Stomach smooth muscle (tissue), 2 donors: Measurements from ENCODE around the gene OVCA2.

Source experiments
- H3K27ac ChIP-seq: one replicate; pipeline ENCODE4 v1.7.0; 2013; ENCODE audit warnings: mild to moderate bottlenecking, low read length, inconsistent platforms
- H3K27me3 ChIP-seq, 2 donors: one replicate each; pipeline ENCODE4 v1.7.0; 2013; ENCODE audit warnings: low read length in 2 of 2; ENCODE audit not compliant: insufficient read depth in 2 of 2, control insufficient read depth in 1 of 2
- H3K36me3 ChIP-seq, 2 donors: one replicate each; pipeline ENCODE4 v1.7.0; 2013; ENCODE audit warnings: low read length in 2 of 2; ENCODE audit not compliant: control insufficient read depth in 2 of 2, insufficient read depth in 2 of 2
- H3K4me1 ChIP-seq: one replicate; pipeline ENCODE4 v1.7.0; 2013; ENCODE audit warnings: low read length; ENCODE audit not compliant: control insufficient read depth, insufficient read depth
- H3K4me3 ChIP-seq, 2 donors: one replicate each; pipeline ENCODE4 v1.7.0; 2013; ENCODE audit warnings: low read length in 2 of 2
- H3K9ac ChIP-seq, 2 donors: one replicate each; pipeline ENCODE4 v1.7.0; 2013; ENCODE audit warnings: low read length in 2 of 2, mild to moderate bottlenecking in 1 of 2
- H3K9me3 ChIP-seq, 2 donors: one replicate each; pipeline ENCODE4 v1.7.0; 2013; ENCODE audit warnings: low read length in 2 of 2; ENCODE audit not compliant: control insufficient read depth in 2 of 2
- donor health status: healthy.
- donor health status: Pancreatic carcinoma.

The OVCA2 gene

DNA sequence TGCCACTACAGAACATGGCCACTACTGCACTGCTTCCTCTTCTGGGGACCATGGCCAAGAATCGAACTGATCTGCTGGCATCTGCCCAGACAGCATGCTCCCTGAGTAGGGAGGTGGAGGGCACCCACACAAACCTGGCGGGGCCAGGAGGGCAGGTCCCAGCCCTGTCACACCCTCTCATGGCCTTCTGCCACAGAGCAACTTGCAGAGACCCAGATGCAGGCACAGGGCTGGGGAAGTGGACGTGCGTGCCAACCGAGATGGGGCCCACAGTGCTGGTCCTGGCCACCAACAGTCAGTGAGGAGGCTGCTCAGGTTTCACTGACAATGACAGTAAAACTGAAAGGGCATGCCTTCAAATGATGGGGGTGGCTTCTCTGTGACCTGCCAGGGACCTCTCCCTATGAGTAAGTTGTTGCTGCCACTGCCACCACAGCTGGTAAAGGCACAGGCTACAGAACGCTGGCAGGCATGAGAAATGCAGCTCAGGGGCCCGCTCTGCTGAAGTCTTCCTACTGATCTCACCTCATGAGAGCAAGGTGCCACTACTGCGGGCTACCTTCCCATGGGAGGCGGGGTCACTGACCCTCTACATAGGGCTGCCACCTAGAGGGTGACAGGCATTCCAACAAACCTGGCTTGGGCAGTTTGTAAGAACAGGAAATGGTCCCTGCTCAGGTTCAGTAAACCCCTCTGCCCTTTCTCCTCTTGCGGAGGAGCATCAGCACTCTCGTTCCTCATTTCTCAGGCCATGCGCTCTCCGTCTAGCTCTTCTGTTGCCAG lies 28.6 kb downstream of the OVCA2 start:
- Histone ChIP-seq H3K4me1 (peaks cover 39% of the 10 kb centered on the region), H3K9ac (no peak overlapping the region)

DNA sequence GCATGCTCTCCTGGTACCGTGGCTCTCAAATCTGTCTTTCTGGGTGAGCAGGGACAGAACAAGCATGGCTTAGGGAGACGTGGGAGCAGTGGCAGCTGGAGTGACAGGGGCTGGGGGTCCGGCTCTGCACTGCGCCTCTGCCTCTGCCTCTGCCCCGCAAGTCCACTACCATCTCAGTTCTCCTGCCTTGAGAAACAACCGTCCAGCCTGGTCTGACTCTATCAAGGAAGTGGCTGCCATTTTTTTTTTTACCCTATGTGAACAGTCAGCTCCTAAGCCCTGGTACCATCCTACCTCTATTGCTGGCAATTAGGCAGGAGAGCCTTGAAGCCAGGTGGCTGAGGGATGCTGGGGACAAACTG lies 29.2 kb downstream of the OVCA2 start:
- Histone ChIP-seq H3K9me3 (no peaks in the 10 kb centered on the region), H3K4me3 (no peak overlapping the region), H3K4me1 (peaks cover 45% of the 10 kb centered on the region), H3K9ac (no peak overlapping the region), H3K27ac (peak overlapping the region; percentile 64), H3K36me3 (peaks cover 10 to 25% of the 10 kb centered on the region in 2 donors), H3K27me3 (no peaks in the 10 kb centered on the region)

More for the DNA sequence above, 28.6 kb downstream of the OVCA2 start:
- Histone ChIP-seq H3K27ac (peak overlapping the region; percentile 64), H3K4me3 (no peak overlapping the region), H3K27me3 (no peaks in the 10 kb centered on the region), H3K36me3 (peaks cover 16 to 29% of the 10 kb centered on the region in 2 donors), H3K9me3 (no peaks in the 10 kb centered on the region)

DNA sequence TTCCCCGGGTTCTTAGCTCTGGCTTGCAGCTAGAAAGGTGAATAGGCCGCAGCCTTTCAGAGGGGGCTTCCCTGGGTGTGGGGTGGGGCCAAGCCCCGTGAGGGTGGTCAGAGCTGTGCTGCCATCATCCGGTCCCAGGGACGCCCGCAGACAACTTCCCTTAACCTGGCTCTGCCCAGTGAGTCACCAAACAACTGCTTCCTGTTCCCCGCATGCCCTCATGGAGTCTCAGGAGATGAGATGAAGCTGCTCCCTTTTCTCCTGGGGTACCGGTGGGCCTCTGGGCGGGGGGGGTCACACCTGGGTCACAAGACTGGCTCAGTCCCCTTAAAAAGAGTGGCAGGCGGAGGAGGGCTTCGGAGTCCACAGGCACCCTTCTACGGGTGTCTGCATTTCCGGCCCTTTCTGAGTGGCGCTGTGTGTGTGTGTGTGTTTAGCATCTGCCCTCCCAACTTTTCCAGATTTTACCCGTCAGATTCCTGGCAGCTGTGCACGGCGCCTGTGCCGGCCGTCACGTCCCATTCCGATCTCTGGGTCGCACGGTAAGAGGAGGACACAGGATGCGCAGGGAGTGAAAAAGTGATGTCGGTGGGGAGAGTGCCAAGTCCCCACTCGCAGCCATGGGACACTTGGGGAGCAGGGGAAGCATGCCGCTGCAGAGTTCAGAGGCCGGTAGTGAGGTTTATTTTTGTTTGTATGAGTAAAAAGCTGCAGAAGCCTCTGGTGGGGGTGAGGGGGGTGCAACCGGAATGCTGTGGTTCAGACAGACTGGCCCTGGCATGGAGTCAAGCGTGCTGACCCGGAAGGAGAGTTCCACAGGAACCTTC lies 29.8 kb downstream of the OVCA2 start:
- Histone ChIP-seq H3K4me1 (peaks cover 45% of the 10 kb centered on the region), H3K27ac (peak overlapping the region; percentile 64), H3K9ac (no peak overlapping the region), H3K36me3 (peaks cover 7 to 23% of the 10 kb centered on the region in 2 donors), H3K4me3 (no peak overlapping the region), H3K27me3 (no peaks in the 10 kb centered on the region), H3K9me3 (no peaks in the 10 kb centered on the region)

DNA sequence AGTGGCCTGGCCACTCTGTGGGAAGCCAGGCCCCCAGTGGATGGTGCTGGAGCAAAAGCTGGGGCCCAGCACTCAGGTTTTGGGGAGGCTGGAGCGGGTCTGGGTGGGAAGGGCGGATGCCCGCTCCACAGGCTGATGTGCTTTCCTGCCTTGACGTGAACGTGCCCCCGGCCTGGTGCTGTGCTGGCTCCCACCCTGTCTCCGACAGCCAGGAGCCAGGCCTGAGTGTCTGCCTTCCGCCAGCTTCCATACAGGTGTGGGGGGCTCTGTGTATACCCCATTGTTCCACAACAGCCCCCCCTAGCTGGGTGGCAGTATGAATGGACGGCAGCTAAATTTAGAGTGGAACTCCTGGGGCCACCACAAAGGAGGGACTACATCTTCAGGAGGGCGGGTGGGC lies 33.1 kb downstream of the OVCA2 start:
- Histone ChIP-seq H3K9me3 (no peaks in the 10 kb centered on the region), H3K27me3 (no peaks in the 10 kb centered on the region), H3K36me3 (peaks cover 15 to 28% of the 10 kb centered on the region in 2 donors), H3K4me1 (peaks cover 30% of the 10 kb centered on the region), H3K4me3 (no peak overlapping the region), H3K27ac (peak overlapping the region; percentile 37), H3K9ac (no peak overlapping the region)

DNA sequence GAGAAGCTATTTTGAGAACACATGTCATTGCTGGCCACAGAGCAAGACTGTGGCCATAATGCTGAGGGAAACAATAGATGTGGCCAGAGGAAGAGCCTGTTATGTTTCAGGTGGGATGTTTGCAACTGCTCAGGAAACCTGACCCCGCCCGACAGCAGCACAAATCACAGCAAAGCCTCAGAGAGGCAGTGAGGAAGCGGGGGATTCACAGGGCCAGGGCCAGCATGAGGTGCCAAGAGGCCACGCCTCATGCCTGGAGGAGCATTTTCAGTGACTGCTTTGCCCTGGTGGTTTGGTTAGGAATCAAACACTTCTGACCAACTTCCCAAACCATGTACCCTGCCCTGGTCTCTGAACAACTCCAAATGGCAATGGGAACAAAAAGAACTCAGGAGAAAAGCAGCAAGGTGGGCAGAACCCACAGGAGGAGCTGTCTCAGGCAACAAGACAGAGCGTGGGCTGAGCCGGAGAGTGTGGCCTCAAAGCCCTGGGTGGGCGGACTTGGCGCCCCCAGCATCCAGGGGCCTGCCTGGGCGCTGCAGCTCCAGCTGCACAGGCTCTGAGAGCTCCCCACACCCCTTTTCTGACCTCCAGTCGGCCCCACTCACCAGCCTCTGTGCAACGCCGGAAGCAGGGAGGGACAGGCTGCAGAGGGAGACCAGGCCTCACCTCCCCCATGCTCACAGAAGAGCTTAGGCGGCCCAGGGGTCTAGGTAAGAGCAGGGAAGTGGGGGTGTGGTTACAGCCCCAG lies 33.7 kb downstream of the OVCA2 start:
- H3K9ac ChIP-seq: no peak overlapping the region
- peaks cover 15 to 24% of the 10 kb centered on the region in 2 donors for H3K36me3 ChIP-seq
- no peaks in the 10 kb centered on the region for H3K27me3 ChIP-seq
- H3K4me1 ChIP-seq: peaks cover 27% of the 10 kb centered on the region
- no peak overlapping the region for H3K4me3 ChIP-seq
- H3K9me3 ChIP-seq: no peaks in the 10 kb centered on the region
- peak overlapping the region; percentile 53 for H3K27ac ChIP-seq

DNA sequence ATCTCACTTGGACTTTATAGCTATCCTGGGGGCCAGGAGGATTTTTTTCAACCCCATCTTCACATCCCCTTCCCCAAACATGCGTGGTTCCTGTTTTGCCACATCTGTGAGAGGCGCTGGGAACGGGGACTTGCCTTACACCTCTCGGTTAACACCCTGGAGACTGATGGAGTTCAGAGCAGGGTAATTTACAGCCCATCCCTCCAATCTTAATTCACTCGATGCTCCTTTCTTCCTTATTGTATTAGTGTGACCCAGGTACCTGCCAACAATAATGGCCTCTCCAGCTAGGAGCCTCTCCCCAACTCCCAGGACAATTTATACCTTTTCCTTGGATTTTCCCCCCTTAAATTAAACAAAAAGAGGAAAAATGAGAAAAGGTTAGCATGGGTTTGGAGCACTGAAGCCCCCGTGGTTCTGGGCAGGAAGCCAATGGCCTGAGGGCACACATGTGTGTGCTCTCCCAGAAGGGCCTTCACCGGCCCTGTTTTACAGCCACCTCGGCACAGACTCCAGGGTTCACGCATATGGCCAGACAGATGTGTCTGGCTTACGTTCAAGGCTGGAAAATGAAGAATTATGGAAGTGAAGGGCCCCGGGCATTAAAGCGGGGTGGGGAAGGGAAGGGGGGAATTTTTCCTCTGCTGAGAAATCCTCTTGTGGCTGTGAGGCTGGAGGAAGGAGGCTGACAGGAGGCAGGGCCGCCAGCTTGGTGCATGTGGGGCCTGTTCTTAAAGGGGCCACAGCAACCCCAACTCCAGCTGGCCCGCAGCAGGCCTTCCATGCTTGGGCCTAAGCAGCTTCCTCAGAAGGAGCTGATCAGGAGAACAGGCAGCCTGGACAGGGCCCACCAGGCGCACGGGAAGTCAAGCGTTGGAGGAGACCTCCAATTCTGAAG lies 34.5 kb downstream of the OVCA2 start:
- peak overlapping the region in 1 of 2 donors; percentile 21 for H3K9ac ChIP-seq
- H3K4me1 ChIP-seq: peaks cover 26% of the 10 kb centered on the region
- no peak overlapping the region for H3K4me3 ChIP-seq
- H3K9me3 ChIP-seq: no peaks in the 10 kb centered on the region
- H3K27me3 ChIP-seq: no peaks in the 10 kb centered on the region
- peaks cover 19 to 25% of the 10 kb centered on the region in 2 donors for H3K36me3 ChIP-seq
- peak overlapping the region; percentile 53 for H3K27ac ChIP-seq

DNA sequence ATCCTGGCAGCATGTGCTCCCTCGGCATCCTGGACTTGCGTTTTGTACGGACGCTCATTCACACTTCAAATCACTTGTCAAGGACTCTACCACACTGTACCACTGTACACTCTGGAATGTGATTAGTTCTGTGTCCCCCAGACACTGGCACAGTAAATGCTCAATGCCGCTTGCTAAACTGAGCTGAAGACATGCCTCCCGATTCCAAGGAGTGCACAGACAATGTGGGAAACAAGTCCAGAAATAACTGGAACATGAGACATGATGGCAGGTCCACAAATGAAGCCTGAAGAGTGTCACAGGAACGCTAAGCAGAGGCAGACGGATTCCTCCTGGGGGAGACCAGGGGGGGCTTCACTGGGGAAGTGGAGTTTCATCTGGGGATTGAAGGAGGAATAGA lies 35.2 kb downstream of the OVCA2 start:
- Histone ChIP-seq H3K9ac (no peak overlapping the region), H3K27me3 (no peaks in the 10 kb centered on the region), H3K4me1 (peaks cover 26% of the 10 kb centered on the region), H3K9me3 (no peaks in the 10 kb centered on the region), H3K36me3 (peaks cover 24 to 27% of the 10 kb centered on the region in 2 donors), H3K27ac (no peak overlapping the region), H3K4me3 (no peak overlapping the region)

DNA sequence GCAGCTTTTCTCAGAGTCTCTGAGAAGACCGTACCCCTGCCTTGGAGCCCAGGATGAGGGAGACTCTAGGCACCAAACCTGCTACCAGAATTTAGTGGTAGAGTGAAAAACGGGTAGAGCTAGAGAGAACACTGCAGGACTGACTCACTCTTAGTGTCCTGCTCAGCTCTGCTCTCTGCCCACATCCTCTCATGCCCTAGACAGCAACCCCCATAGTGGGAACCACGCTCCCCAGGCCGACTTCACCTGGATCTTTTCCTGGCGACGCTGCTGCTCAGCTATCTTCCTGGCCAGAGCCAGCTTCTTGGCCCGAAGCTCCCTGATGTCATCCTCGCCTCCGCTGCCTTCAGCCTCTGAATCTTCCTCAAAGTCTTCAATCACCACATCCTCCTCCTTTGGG lies 39.7 kb downstream of the OVCA2 start:
- no peak overlapping the region for H3K4me3 ChIP-seq
- no peak overlapping the region for H3K27ac ChIP-seq
- no peak overlapping the region for H3K9ac ChIP-seq
- no peaks in the 10 kb centered on the region for H3K9me3 ChIP-seq
- peaks cover 52% of the 10 kb centered on the region for H3K4me1 ChIP-seq
- H3K36me3 ChIP-seq: peaks cover 28 to 39% of the 10 kb centered on the region in 2 donors
- H3K27me3 ChIP-seq: no peaks in the 10 kb centered on the region

DNA sequence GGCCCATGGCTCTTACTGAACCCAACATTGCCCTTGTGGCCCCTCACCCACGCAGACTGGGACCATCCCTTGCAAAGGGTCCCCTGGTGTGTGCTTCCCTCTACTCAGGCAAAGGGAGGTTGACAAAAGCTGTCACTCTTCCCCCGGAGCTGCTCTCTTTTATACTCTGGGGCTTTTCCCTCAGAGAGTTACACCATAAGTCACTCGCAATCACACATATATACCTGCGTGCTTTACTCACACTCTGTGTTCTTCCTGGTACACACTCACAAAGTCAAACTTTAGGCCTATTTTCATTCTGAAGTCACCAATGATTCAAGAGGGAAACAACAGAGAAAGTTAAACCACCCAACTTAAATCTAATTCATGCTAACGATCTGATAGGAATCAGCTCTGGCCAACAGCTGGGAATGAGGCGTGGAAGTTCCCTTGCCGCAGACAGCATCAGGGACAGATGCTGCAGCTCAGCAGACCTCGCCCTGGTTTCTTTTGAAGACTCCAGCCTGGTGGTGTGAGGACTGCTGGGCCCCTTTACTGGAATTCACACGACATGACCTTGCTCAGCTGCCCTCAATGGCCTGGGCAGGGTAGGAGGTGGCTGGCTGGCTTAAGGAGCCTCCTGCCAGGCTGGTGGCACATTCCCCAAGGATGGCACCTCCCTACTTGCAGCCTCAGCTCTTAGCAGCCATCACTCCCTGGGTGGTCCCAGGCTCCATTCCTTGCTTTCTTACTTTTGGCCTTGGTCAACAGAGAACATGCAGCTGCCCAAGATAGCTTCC lies 40.4 kb downstream of the OVCA2 start:
- peaks cover 28 to 35% of the 10 kb centered on the region in 2 donors for H3K36me3 ChIP-seq
- no peak overlapping the region for H3K4me3 ChIP-seq
- no peaks in the 10 kb centered on the region for H3K27me3 ChIP-seq
- no peaks in the 10 kb centered on the region for H3K9me3 ChIP-seq
- peak overlapping the region; percentile 69 for H3K27ac ChIP-seq
- H3K9ac ChIP-seq: no peak overlapping the region
- H3K4me1 ChIP-seq: peaks cover 50% of the 10 kb centered on the region
